Nephron (organoid): Measurements from ENCODE around the gene NTM.

Experiments used
- H3K27ac Mint-ChIP-seq, 3 experiments: 2 replicates each; pipeline ENCODE4 v1.8.0; 2020; ENCODE audit warnings: mixed read lengths in 3 of 3, mild to moderate bottlenecking in 2 of 3, moderate library complexity in 1 of 3
- H3K27me3 Mint-ChIP-seq: 2 replicates; pipeline ENCODE4 v1.8.0; 2021; ENCODE audit warnings: low read depth, mild to moderate bottlenecking, moderate library complexity, mixed read lengths
- H3K36me3 Mint-ChIP-seq: 2 replicates; pipeline ENCODE4 v1.8.0; 2020; ENCODE audit warnings: low read depth, mixed read lengths
- H3K4me1 Mint-ChIP-seq: 2 replicates; pipeline ENCODE4 v1.8.0; 2020; ENCODE audit warnings: mixed read lengths
- H3K4me3 Mint-ChIP-seq, 3 experiments: 2 replicates each; pipeline ENCODE4 v1.8.0; 2020; ENCODE audit warnings: mild to moderate bottlenecking in 3 of 3, mixed read lengths in 3 of 3, moderate library complexity in 2 of 3
- H3K9me3 Mint-ChIP-seq: 2 replicates; pipeline ENCODE4 v1.8.0; 2020; ENCODE audit warnings: mixed read lengths
- CTCF ChIP-seq, 3 experiments: fragments of 200-600 bp; sonication (generic); IDR thresholded peaks; one replicate each; pipeline ENCODE4 v1.5.0; 2021; ENCODE audit warnings: antibody characterized with exemption in 3 of 3; ENCODE audit not compliant: unreplicated experiment in 3 of 3

The NTM gene

GRCh38 chr11:131595797-131596196 is 225.4 kb downstream of the NTM start:
- Mint-ChIP-seq H3K4me3 (no peak overlapping the region), H3K27ac (no peak overlapping the region), H3K27me3 (peaks cover 22% of the 10 kb centered on the region), H3K4me1 (peaks cover 55% of the 10 kb centered on the region), H3K36me3 (no peaks in the 10 kb centered on the region), H3K9me3 (no peaks in the 10 kb centered on the region)
- no peak for TF ChIP-seq CTCF (IDR thresholded peaks at IDR 0.05; ENCODE audit: unreplicated experiment in 3 of 3)

DNA sequence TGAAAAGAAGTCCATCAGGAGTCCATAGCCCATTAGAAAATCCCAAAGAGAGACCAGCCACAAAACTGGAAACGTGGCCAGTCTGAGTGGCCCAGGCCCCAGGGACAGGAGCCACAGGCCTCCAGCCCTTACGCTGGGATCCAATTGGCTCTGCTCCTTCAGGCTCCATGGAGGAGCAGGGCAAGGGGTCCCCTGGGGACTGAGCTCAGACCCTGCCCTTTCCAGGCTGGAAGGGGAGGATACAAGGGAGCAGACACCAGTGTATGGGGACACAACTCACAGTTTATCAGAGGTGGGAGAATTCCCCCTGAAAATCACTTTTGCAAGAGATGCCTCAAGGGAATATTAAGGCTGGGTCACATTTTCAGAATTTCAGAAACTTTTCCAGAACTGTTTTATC is 227.5 kb downstream of the NTM start:
- H3K9me3 Mint-ChIP-seq: no peaks in the 10 kb centered on the region
- H3K4me1 Mint-ChIP-seq: peaks cover 41% of the 10 kb centered on the region
- H3K36me3 Mint-ChIP-seq: no peaks in the 10 kb centered on the region
- peaks cover 16% of the 10 kb centered on the region for H3K27me3 Mint-ChIP-seq
- H3K27ac Mint-ChIP-seq: peak overlapping the region; percentile 14 to 71 (median 19)
- H3K4me3 Mint-ChIP-seq: no peak overlapping the region
- no peak for TF ChIP-seq CTCF (IDR thresholded peaks at IDR 0.05; ENCODE audit: unreplicated experiment in 3 of 3)

DNA sequence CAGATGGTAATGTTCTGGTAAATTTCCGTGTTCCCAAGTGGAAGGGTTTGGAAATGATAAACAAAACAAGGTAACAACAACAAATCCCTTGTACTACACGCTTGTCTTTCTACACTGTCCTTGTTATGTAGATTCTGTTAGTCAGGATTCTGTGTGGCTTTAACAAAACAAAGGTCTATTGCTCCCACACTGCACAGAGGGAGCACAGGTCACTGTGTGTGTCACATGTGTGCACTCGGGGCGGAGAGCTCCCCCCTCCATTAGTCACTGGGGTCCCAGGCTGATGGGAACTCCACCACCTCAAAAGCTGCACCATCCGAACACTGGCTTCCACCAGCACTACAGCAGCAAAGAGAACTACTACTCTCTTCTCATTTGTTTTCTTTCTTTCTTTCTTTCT is 227.9 kb downstream of the NTM start:
- Mint-ChIP-seq H3K27me3 (peaks cover 16% of the 10 kb centered on the region), H3K4me1 (peaks cover 37% of the 10 kb centered on the region), H3K4me3 (no peak overlapping the region), H3K9me3 (no peaks in the 10 kb centered on the region), H3K36me3 (no peaks in the 10 kb centered on the region), H3K27ac (peak overlapping the region in 2 of 3 experiments; percentile 15 to 59)
- no peak for TF ChIP-seq CTCF (IDR thresholded peaks at IDR 0.05; ENCODE audit: unreplicated experiment in 3 of 3)

- no peak overlapping the region for H3K4me3 Mint-ChIP-seq
- peaks cover 16% of the 10 kb centered on the region for H3K27me3 Mint-ChIP-seq
- no peaks in the 10 kb centered on the region for H3K9me3 Mint-ChIP-seq
- no peak for TF ChIP-seq CTCF (IDR thresholded peaks at IDR 0.05; ENCODE audit: unreplicated experiment in 3 of 3)
- H3K36me3 Mint-ChIP-seq: no peaks in the 10 kb centered on the region
- H3K4me1 Mint-ChIP-seq: peaks cover 37% of the 10 kb centered on the region
- H3K27ac Mint-ChIP-seq: no peak overlapping the region
Observed at GRCh38 chr11:131599285-131599684, 228.9 kb downstream of the NTM start.

- Mint-ChIP-seq H3K4me3 (no peak overlapping the region), H3K27me3 (peaks cover 14% of the 10 kb centered on the region), H3K9me3 (no peaks in the 10 kb centered on the region), H3K36me3 (no peaks in the 10 kb centered on the region), H3K4me1 (peaks cover 28% of the 10 kb centered on the region), H3K27ac (peak overlapping the region in 1 of 3 experiments; percentile 65)
- no peak for TF ChIP-seq CTCF (IDR thresholded peaks at IDR 0.05; ENCODE audit: unreplicated experiment in 3 of 3)
Observed at GRCh38 chr11:131600628-131601027, 230.2 kb downstream of the NTM start.

DNA sequence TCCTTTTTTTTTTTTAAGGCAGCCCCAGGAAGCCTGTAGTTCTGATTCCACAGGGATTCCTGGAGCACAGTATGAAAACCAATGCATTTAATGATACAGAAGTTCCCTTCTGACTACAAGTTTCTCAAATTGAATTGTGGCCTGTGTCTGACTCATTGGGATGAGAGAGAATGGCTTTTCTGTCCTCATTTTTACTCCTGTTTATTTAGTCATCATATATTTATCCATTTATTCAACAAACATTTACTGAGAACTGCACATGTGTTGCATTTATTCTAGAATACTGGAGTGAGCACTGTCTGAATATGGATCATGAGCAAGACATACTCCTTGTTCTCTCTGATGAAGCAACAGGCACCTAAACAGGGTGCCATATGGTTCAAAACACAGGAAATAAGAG is 231.2 kb downstream of the NTM start:
- Mint-ChIP-seq H3K4me1 (peaks cover 19% of the 10 kb centered on the region), H3K36me3 (no peaks in the 10 kb centered on the region), H3K4me3 (no peak overlapping the region), H3K9me3 (no peaks in the 10 kb centered on the region), H3K27ac (no peak overlapping the region), H3K27me3 (peaks cover 5% of the 10 kb centered on the region)
- TF ChIP-seq CTCF (IDR thresholded peaks at IDR 0.05; ENCODE audit: unreplicated experiment in 3 of 3): no peak
